Endothelial cell of umbilical vein (primary cell): ENCODE measurements around the gene GRIK1. TPM values are rescaled to one million over a fixed set of nuclear protein-coding genes. Genes with fewer than 3 reads are reported as not detected.

ENCODE experiments used
- BruUV-seq: library from RNA; stranded (reverse); fragments of 400-500 nt; replicated peaks from 2 replicates; lab custom pipeline; 2021; lab: Mats Ljungman, UMichigan
- CTCF ChIA-PET: fragments of 300-600, 350-600 bp; sonication (Branson Sonifier 250); formaldehyde crosslinking; loops from one replicate; lab custom pipeline; 2021; ENCODE audit warnings: antibody characterized with exemption, inconsistent platforms; lab: Charles Lee
- POLR2A ChIA-PET: fragments of 300-600, 350-600 bp; sonication (Branson Sonifier 250); formaldehyde crosslinking; loops from one replicate; lab custom pipeline; 2021; ENCODE audit warnings: antibody characterized with exemption, inconsistent platforms; lab: Charles Lee
- DNase-seq: peaks from one replicate; pipeline ENCODE4 v3.0.0-alpha.2; 2011; ENCODE audit warnings: low read depth, low spot score
- FAIRE-seq: peaks from 2 replicates; lab custom pipeline; 2011; peaks lifted over from hg19 to GRCh38; lab: Jason Lieb, UNC
- H2AFZ ChIP-seq: 2 replicates; pipeline ENCODE4 v1.6.0; 2012; ENCODE audit warnings: low read depth, low read length, control low read depth, inconsistent platforms
- H3K27ac ChIP-seq: 2 replicates; pipeline ENCODE4 v1.5.1; 2011; ENCODE audit warnings: low read depth, mild to moderate bottlenecking, control low read depth, low read length, moderate library complexity; ENCODE audit not compliant: insufficient read depth
- H3K27me3 ChIP-seq, 2 experiments: 2 replicates each; pipeline versions ENCODE4 v1.6.0 to v1.6.1; 2011; ENCODE audit warnings: low read length in 2 of 2, mixed read lengths in 1 of 2; ENCODE audit not compliant: control insufficient read depth in 2 of 2, insufficient read depth in 2 of 2
- H3K36me3 ChIP-seq, 2 experiments: 2 replicates in 1 of 2; 3 replicates in 1 of 2; pipeline ENCODE4 v1.5.1; 2011; ENCODE audit warnings: low read length in 2 of 2, mild to moderate bottlenecking in 1 of 2, moderate library complexity in 1 of 2; ENCODE audit not compliant: control insufficient read depth in 2 of 2, insufficient read depth in 2 of 2; ENCODE audit errors: extremely low read depth in 1 of 2
- H3K4me1 ChIP-seq: 3 replicates; pipeline ENCODE4 v1.5.1; 2011; ENCODE audit warnings: mild to moderate bottlenecking, low read length; ENCODE audit not compliant: control insufficient read depth, insufficient read depth; ENCODE audit errors: extremely low read depth
- H3K4me2 ChIP-seq: 2 replicates; pipeline ENCODE4 v1.6.1; 2011; ENCODE audit warnings: low read length, control low read depth, mixed read lengths; ENCODE audit not compliant: insufficient read depth
- H3K4me3 ChIP-seq, 3 experiments: fragments of 200-600 bp in 1 of 3; sonication (generic), shearing (Covaris generic) in 1 of 3; replicated peaks in 1 of 3; 2 replicates each; pipeline ENCODE4 v1.5.1; 2011 to 2016; ENCODE audit warnings: control low read depth in 3 of 3, low read length in 3 of 3, mild to moderate bottlenecking in 2 of 3, inconsistent platforms in 1 of 3, low read depth in 1 of 3, moderate library complexity in 1 of 3; ENCODE audit not compliant: insufficient read depth in 1 of 3
- H3K79me2 ChIP-seq: 2 replicates; pipeline ENCODE4 v1.6.0; 2012; ENCODE audit warnings: low read length, inconsistent platforms; ENCODE audit not compliant: control insufficient read depth, insufficient read depth
- H3K9ac ChIP-seq: replicated peaks from 2 replicates; pipeline ENCODE3; 2011; ENCODE audit warnings: low read length, control low read depth; ENCODE audit not compliant: insufficient read depth; ENCODE audit errors: extremely low read depth
- H3K9me1 ChIP-seq: replicated peaks from 3 replicates; pipeline ENCODE4 v1.6.0; 2011; ENCODE audit warnings: mild to moderate bottlenecking, low read length; ENCODE audit not compliant: control insufficient read depth, insufficient read depth; ENCODE audit errors: extremely low read depth
- H3K9me3 ChIP-seq: replicated peaks from 2 replicates; pipeline ENCODE4 v1.5.1; 2012; ENCODE audit warnings: low read length, inconsistent platforms; ENCODE audit not compliant: control insufficient read depth, insufficient read depth
- H4K20me1 ChIP-seq: replicated peaks from 2 replicates; pipeline ENCODE3; 2011; ENCODE audit warnings: mild to moderate bottlenecking, low read length; ENCODE audit not compliant: control insufficient read depth, insufficient read depth; ENCODE audit errors: extremely low read depth
- CTCF ChIP-seq, 2 donors: IDR thresholded peaks; 1 replicate in 1 of 2; 2 replicates in 1 of 2; pipeline ENCODE4 v1.5.1; 2011; ENCODE audit warnings: low read length in 2 of 2, mild to moderate bottlenecking in 2 of 2, moderate library complexity in 2 of 2, control low read depth in 1 of 2, inconsistent platforms in 1 of 2, low read depth in 1 of 2; ENCODE audit not compliant: insufficient read depth in 1 of 2; ENCODE audit errors: extremely low read depth in 1 of 2
- EZH2 ChIP-seq: IDR thresholded peaks from 2 replicates; pipeline ENCODE4 v1.6.1; 2012; ENCODE audit warnings: borderline replicate concordance, low read depth, mild to moderate bottlenecking, moderate library complexity, low read length, inconsistent platforms; ENCODE audit not compliant: severe bottlenecking
- GATA2 ChIP-seq: IDR thresholded peaks from 2 replicates; pipeline ENCODE4 v1.7.0; 2011; ENCODE audit warnings: low read depth, mild to moderate bottlenecking, moderate library complexity, mixed read lengths, low read length; ENCODE audit not compliant: insufficient read length, insufficient read depth
- JUN ChIP-seq: IDR thresholded peaks from 2 replicates; pipeline ENCODE4 v1.6.1; 2011; ENCODE audit warnings: borderline replicate concordance, low read depth; ENCODE audit not compliant: insufficient read length, insufficient read depth
- MAX ChIP-seq: IDR thresholded peaks from 2 replicates; pipeline ENCODE4 v1.6.1; 2011; ENCODE audit not compliant: insufficient read depth, insufficient read length
- POLR2A ChIP-seq: IDR thresholded peaks from 2 replicates; pipeline ENCODE4 v1.6.1; 2012; ENCODE audit warnings: low read depth, mild to moderate bottlenecking, control low read depth, low read length
- POLR2AphosphoS5 ChIP-seq: IDR thresholded peaks from 2 replicates; pipeline ENCODE4 v1.6.1; 2012; ENCODE audit warnings: low read depth, mild to moderate bottlenecking, control low read depth, low read length, moderate library complexity; ENCODE audit not compliant: insufficient read depth
- dilution Hi-C: fragments of 300-500 bp; cut with MboI; formaldehyde crosslinking; loops from one replicate; pipeline ENCODE4 v1.15.0; 2019; ENCODE audit warnings: low sequenced_read_pairs; ENCODE audit not compliant: extremely low pct_ligation_motif_present
- intact Hi-C: fragments of 100-400 bp; cut with micrococcal nuclease; formaldehyde crosslinking; loops from one replicate; pipeline ENCODE4 v1.10.0; 2022
- polyA plus RNA-seq, 4 experiments: library from polyadenylated mRNA; depleted of rRNA in 3 of 4; stranded (reverse) in 3 of 4; unstranded in 1 of 4; fragments of >200 nt; gene quantifications; 2 replicates each; pipeline versions ENCODE4 v1.2.1 to v1.2.3, GENCODE V29; 2011 to 2012; ENCODE audit warnings: missing spikeins in 1 of 4
- total RNA-seq: library from RNA; stranded (reverse); gene quantifications from 2 replicates; pipeline ENCODE4 v1.2.3, GENCODE V29; 2021

Gene GRIK1
- total and polyA plus RNA-seq, 2 donors (not counting 3 experiments of a cell fraction or from before 2014, with no cell fraction given): not detected

- no peaks in the 10 kb centered on the region for H4K20me1 ChIP-seq
- H3K9ac ChIP-seq: no peak overlapping the region
- no peaks in the 10 kb centered on the region for H3K9me1 ChIP-seq
- H3K27me3 ChIP-seq: no peaks in the 10 kb centered on the region
- FAIRE-seq (peak; percentile 12), DNase-seq (no peak)
- H3K36me3 ChIP-seq: no peaks in the 10 kb centered on the region
- CTCF ChIA-PET: no interaction called here
- no peaks in the 10 kb centered on the region for H3K4me1 ChIP-seq
- BruUV-seq: no TSS peak
- no peak overlapping the region for H3K4me2 ChIP-seq
- H3K4me3 ChIP-seq: no peak overlapping the region
- H3K9me3 ChIP-seq: no peaks in the 10 kb centered on the region
- no peak for TF ChIP-seq GATA2
- TF ChIP-seq MAX: no peak
- TF ChIP-seq POLR2A: no peak
- TF ChIP-seq JUN: no peak
- no peak for TF ChIP-seq EZH2
- TF ChIP-seq CTCF (IDR thresholded peaks at IDR 0.05; ENCODE audit: extremely low read depth in 1 of 2, insufficient read depth in 1 of 2, low read depth in 1 of 2, low read length in 2 of 2): no peak
- no peak for TF ChIP-seq POLR2AphosphoS5
- dilution Hi-C loops (loop anchor here (10.0 kb wide), 1 partner anchor 184 kb away; no protein-coding TSS in a partner anchor), intact Hi-C loops (no loop called here)
- H3K79me2 ChIP-seq: no peaks in the 10 kb centered on the region
- H2AFZ ChIP-seq: no peak overlapping the region
- POLR2A ChIA-PET: no interaction called here
- H3K27ac ChIP-seq: no peak overlapping the region
Measured at GRCh38 chr21:29511096-29511495, 428.7 kb downstream of the GRIK1 start.
